GOT3 (cell line): ENCODE results near the gene METAP1.
"Not testable (repeated sequence)": the region's sequence is repeated elsewhere in the genome, so short reads cannot be mapped to it uniquely, and the experiment has no call there.

Experiments
- DNase-seq: peaks from one replicate; lab custom pipeline; 2025; ENCODE audit warnings: mixed read lengths; lab: John Stamatoyannopoulos, UW

The METAP1 gene

DNA sequence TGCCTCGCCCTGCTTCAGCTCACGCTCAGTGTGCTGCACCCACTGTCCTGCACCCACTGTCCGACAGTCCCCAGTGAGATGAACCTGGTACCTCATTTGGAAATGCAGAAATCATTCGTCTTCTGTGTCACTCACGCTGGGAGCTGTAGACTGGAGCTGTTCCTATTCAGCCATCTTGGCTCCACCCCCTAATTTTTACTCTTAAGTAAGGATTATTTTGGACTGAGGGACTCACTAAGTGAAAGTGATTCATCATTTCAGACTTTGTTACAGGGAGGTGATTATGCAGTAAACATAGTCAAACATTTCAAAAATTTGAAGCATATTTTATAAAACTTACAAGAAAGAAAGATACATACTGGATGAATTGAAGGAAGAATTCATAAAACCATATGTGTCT lies 104.3 kb downstream of the METAP1 start:
- DNase-seq = not testable (repeated sequence)

DNA sequence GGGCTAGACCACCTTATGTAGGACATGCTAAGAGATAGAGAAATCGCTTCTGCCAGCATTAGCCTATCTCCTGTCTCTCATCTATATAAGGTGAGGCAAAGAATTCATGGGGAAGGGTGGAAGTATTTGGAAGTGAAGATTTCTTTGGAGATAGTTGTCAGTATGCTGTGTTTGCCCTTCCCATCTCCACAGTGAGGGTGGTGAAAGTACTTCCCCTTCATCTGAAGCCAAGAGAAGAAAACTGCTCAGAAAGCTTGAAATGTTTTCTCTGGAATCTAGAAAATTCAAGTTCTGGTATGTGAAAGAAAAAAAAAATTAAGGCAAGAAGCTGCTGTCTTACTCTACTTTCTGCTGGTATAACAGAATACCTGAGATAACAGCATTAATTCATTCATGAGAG lies 105.4 kb downstream of the METAP1 start:
- no peak for DNase-seq

DNA sequence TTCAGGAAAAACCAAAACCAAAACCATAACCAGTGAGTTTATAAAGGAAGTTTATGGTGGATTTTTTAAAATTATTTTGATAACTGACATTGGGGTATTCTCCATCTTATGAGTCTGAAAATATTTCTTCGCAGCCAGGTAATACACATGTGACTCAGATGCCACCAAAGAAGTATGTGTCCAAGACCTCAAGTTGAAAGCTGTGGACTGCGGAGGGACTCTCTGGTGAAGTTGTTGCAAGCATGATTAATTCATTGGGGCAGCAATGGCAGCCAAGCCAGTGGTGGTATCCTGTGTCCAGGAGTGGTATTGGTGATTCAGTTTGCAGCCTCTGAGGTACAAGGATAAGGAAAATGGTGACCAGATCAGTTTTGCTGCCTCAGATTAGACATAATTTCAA lies 107.1 kb downstream of the METAP1 start:
- DNase-seq = no peak

DNA sequence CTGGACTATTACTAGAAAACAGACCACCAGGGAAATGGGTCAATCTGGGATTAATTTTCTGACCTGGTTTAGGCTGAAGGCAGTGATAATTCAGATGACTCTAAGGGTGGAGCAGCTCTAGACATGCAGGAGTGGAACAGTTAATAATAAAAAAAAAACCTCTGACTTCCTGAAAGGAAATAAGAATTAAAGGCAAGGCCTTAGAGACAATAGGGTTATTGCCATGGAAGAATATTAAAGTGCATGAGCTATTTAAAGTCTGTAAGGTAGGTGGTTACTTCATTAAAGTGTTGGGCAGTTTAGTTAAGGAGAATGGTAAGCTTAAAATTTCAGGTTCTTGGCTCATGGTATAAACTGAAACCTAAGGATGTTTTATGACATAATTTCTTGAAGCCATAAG lies 107.6 kb downstream of the METAP1 start:
- DNase-seq = no peak

DNA sequence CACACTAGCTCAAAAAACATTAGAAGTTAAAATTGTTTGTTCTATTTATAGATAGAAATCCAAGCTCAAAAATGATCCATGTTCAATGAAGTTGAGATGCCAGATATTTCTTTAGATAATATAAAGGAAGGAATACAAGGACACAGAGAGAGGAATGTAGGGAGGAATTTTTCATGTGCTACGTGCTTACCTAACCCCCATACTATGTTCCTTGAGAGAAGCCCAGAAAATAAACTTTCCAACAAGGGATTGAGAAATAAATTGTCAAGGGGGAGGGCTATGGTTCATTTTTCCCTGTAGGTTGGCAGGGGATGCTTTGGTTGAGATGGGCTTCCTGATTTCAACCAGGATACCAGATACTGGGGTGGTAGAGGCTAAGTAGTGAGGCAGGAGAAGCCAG lies 108.6 kb downstream of the METAP1 start:
- no peak for DNase-seq

DNA sequence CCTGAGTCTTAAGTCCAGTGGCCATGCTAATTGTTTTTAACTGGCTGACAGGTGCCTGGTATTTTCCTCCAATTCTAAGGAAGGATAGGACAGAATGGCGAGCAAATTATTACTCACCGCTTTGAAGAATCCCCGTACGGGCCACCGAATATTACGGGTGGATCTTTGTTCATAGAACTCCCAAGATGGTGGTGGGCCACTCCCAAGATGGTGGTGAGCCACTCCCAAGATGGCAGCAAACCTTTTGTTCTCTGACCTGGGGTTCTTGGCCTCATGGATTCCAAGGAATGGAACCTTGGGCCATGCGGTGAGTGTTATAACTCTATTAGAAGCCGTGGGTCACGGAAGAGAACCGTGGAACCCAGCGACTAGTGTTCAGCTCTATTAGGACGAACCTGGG lies 113.8 kb downstream of the METAP1 start:
- not testable (repeated sequence) for DNase-seq
